H1 (cell line): ENCODE measurements around the gene SYNGR3. TPM values are rescaled to one million over a fixed set of nuclear protein-coding genes. Genes with fewer than 3 reads are reported as not detected.

Experiments
- CTCF ChIA-PET: fragments of 300-600 bp; sonication (Branson Sonifier 250); formaldehyde crosslinking; loops from one replicate; lab custom pipeline; 2021; ENCODE audit not compliant: partially characterized antibody; lab: Charles Lee
- POLR2A ChIA-PET: fragments of 300-600 bp; sonication (Branson Sonifier 250); formaldehyde crosslinking; loops from one replicate; lab custom pipeline; 2021; ENCODE audit warnings: inconsistent platforms; ENCODE audit not compliant: partially characterized antibody; lab: Charles Lee
- DNase-seq, 2 experiments: peaks; one replicate each; pipeline versions ENCODE4 v3.0.0 to v3.0.0-alpha.2; 2010 to 2022; ENCODE audit warnings: low spot score in 2 of 2, low read depth in 1 of 2, mixed read lengths in 1 of 2
- FAIRE-seq: peaks from 2 replicates; lab custom pipeline; 2011; peaks lifted over from hg19 to GRCh38; lab: Jason Lieb, UNC
- H2AFZ ChIP-seq: 2 replicates; pipeline ENCODE4 v1.8.1; 2012; ENCODE audit warnings: low read length, inconsistent platforms
- H2AK5ac ChIP-seq: 2 replicates; pipeline ENCODE4 v1.6.1; 2013; ENCODE audit warnings: low read depth, low read length
- H2BK120ac ChIP-seq: replicated peaks from 2 replicates; pipeline ENCODE3; 2013; ENCODE audit warnings: low read depth, low read length, inconsistent platforms
- H2BK12ac ChIP-seq: 2 replicates; pipeline ENCODE4 v1.6.1; 2013; ENCODE audit warnings: low read depth, low read length
- H2BK15ac ChIP-seq: 2 replicates; pipeline ENCODE4 v1.6.1; 2013; ENCODE audit warnings: low read length
- H2BK20ac ChIP-seq: 2 replicates; pipeline ENCODE4 v1.6.1; 2013; ENCODE audit warnings: low read length
- H2BK5ac ChIP-seq: 2 replicates; pipeline ENCODE4 v1.6.1; 2013; ENCODE audit warnings: low read depth, low read length
- H3K14ac ChIP-seq: 2 replicates; pipeline ENCODE4 v1.6.1; 2013; ENCODE audit warnings: inconsistent platforms; ENCODE audit not compliant: insufficient read length
- H3K18ac ChIP-seq: 2 replicates; pipeline ENCODE4 v1.6.1; 2013; ENCODE audit warnings: low read length; ENCODE audit errors: extremely low read depth
- H3K23ac ChIP-seq: 2 replicates; pipeline ENCODE4 v1.6.1; 2013; ENCODE audit warnings: inconsistent platforms; ENCODE audit not compliant: insufficient read length
- H3K23me2 ChIP-seq: 2 replicates; pipeline ENCODE4 v1.6.1; 2013; ENCODE audit warnings: low read depth, low read length
- H3K27ac ChIP-seq: 2 replicates; pipeline ENCODE4 v1.6.1; 2011; ENCODE audit warnings: low read depth, low read length, inconsistent platforms
- H3K27me3 ChIP-seq, 4 experiments: replicated peaks in 1 of 4; 1 replicate in 1 of 4; 2 replicates in 3 of 4; pipeline versions ENCODE4 v1.6.1 to v1.8.1; 2011 to 2013; ENCODE audit warnings: low read length in 3 of 4, mild to moderate bottlenecking in 3 of 4, inconsistent platforms in 2 of 4, mixed read lengths in 2 of 4, moderate library complexity in 1 of 4; ENCODE audit not compliant: control insufficient read depth in 3 of 4, insufficient read depth in 3 of 4; ENCODE audit errors: extremely low read depth in 1 of 4
- H3K36me3 ChIP-seq, 4 experiments: 2 replicates each; pipeline versions ENCODE4 v1.6.1 to v1.8.1; 2011 to 2013; ENCODE audit warnings: mild to moderate bottlenecking in 4 of 4, low read length in 3 of 4, moderate library complexity in 2 of 4, control low read depth in 1 of 4, inconsistent platforms in 1 of 4; ENCODE audit not compliant: insufficient read depth in 4 of 4, control insufficient read depth in 2 of 4
- H3K4ac ChIP-seq: replicated peaks from 2 replicates; pipeline ENCODE3; 2013; ENCODE audit warnings: low read length, low read depth, mixed read lengths, inconsistent platforms; ENCODE audit not compliant: insufficient read length
- H3K4me1 ChIP-seq, 4 experiments: replicated peaks in 1 of 4; 1 replicate in 1 of 4; 2 replicates in 3 of 4; pipeline versions ENCODE4 v1.6.1 to v1.8.1; 2011 to 2013; ENCODE audit warnings: low read length in 3 of 4, inconsistent platforms in 2 of 4, mixed read lengths in 1 of 4; ENCODE audit not compliant: insufficient read depth in 4 of 4, control insufficient read depth in 3 of 4
- H3K4me2 ChIP-seq, 2 experiments: 2 replicates each; pipeline versions ENCODE4 v1.6.1 to v1.8.1; 2011 to 2013; ENCODE audit warnings: low read depth in 2 of 2, low read length in 2 of 2, control low read depth in 1 of 2, inconsistent platforms in 1 of 2, mild to moderate bottlenecking in 1 of 2; ENCODE audit not compliant: insufficient read depth in 1 of 2
- H3K4me3 ChIP-seq, 4 experiments: fragments of 200-600, 300-600 bp in 1 of 4; sonication (generic), shearing (Covaris generic), sonication (Bioruptor Twin) in 1 of 4; 2 replicates each; pipeline versions ENCODE4 v1.5.1 to v1.8.1; 2011 to 2016; ENCODE audit warnings: low read length in 4 of 4, low read depth in 3 of 4, control low read depth in 2 of 4, inconsistent platforms in 2 of 4, mild to moderate bottlenecking in 2 of 4, mixed read lengths in 1 of 4, moderate library complexity in 1 of 4; ENCODE audit not compliant: insufficient read depth in 2 of 4; ENCODE audit errors: extremely low read depth in 1 of 4
- H3K56ac ChIP-seq: replicated peaks from 2 replicates; pipeline ENCODE3; 2013; ENCODE audit warnings: low read depth, mild to moderate bottlenecking, mixed read lengths, low read length, inconsistent platforms; ENCODE audit not compliant: insufficient read length
- H3K79me1 ChIP-seq: 2 replicates; pipeline ENCODE4 v1.6.1; 2013; ENCODE audit warnings: low read depth, low read length, control low read depth
- H3K79me2 ChIP-seq, 2 experiments: 2 replicates each; pipeline versions ENCODE4 v1.6.1 to v1.8.1; 2012 to 2013; ENCODE audit warnings: low read length in 2 of 2, mild to moderate bottlenecking in 2 of 2, inconsistent platforms in 1 of 2; ENCODE audit not compliant: insufficient read depth in 2 of 2, control insufficient read depth in 1 of 2
- H3K9ac ChIP-seq, 4 experiments: replicated peaks in 1 of 4; 1 replicate in 1 of 4; 2 replicates in 3 of 4; pipeline versions ENCODE4 v1.6.1 to v1.8.1; 2011 to 2013; ENCODE audit warnings: low read depth in 3 of 4, low read length in 3 of 4, control low read depth in 2 of 4, mild to moderate bottlenecking in 2 of 4, moderate library complexity in 2 of 4, inconsistent platforms in 1 of 4; ENCODE audit errors: extremely low read depth in 1 of 4
- H3K9me3 ChIP-seq, 2 experiments: 2 replicates each; pipeline versions ENCODE4 v1.6.1 to v1.8.1; 2012 to 2013; ENCODE audit warnings: mild to moderate bottlenecking in 2 of 2, moderate library complexity in 2 of 2, control low read depth in 1 of 2, inconsistent platforms in 1 of 2, low read depth in 1 of 2, low read length in 1 of 2, mixed read lengths in 1 of 2; ENCODE audit not compliant: insufficient read depth in 2 of 2
- H4K20me1 ChIP-seq, 2 experiments: replicated peaks in 1 of 2; 2 replicates each; pipeline versions ENCODE3 to v1.8.1; 2011 to 2013; ENCODE audit warnings: inconsistent platforms in 2 of 2, low read length in 2 of 2, mild to moderate bottlenecking in 1 of 2; ENCODE audit not compliant: insufficient read depth in 2 of 2, control insufficient read depth in 1 of 2
- H4K5ac ChIP-seq: 2 replicates; pipeline ENCODE4 v1.6.1; 2013; ENCODE audit warnings: low read length, low read depth, mixed read lengths, inconsistent platforms; ENCODE audit not compliant: insufficient read length
- H4K8ac ChIP-seq: 2 replicates; pipeline ENCODE4 v1.8.0; 2013; ENCODE audit warnings: mild to moderate bottlenecking, moderate library complexity, low read length, inconsistent platforms; ENCODE audit not compliant: insufficient read depth; ENCODE audit errors: extremely low read depth
- H4K91ac ChIP-seq: replicated peaks from 2 replicates; pipeline ENCODE3; 2013; ENCODE audit warnings: low read length, mixed read lengths, inconsistent platforms; ENCODE audit not compliant: insufficient read length
- RXRA ChIP-seq: IDR thresholded peaks from 2 replicates; pipeline ENCODE4 v1.6.1; 2011; ENCODE audit warnings: low read depth, mild to moderate bottlenecking, low read length, moderate library complexity; ENCODE audit not compliant: insufficient read depth
- TAF1 ChIP-seq: IDR thresholded peaks from 2 replicates; pipeline ENCODE4 v1.6.1; 2011; ENCODE audit warnings: mild to moderate bottlenecking, low read depth, low read length
- WGBS, 2 experiments: shearing (Covaris generic) in 1 of 2; methylation state at CpG; one replicate each; pipeline versions ENCODE4 v1.1.6 to v1.1.7; 2013 to 2015; ENCODE audit warnings: low lambda C conversion rate in 2 of 2, mixed read lengths in 2 of 2, inconsistent platforms in 1 of 2, low coverage in 1 of 2, missing lambda C conversion rate in 1 of 2; ENCODE audit not compliant: insufficient replicate concordance in 2 of 2, insufficient coverage in 1 of 2, insufficient read length in 1 of 2; ENCODE audit errors: extremely low coverage in 1 of 2, missing lambda C conversion rate in 1 of 2; 5-methylcytosine and 5-hydroxymethylcytosine counted together
- polyA plus RNA-seq, 7 experiments: library from polyadenylated mRNA; depleted of rRNA in 3 of 7; stranded (reverse) in 5 of 7; unstranded in 2 of 7; fragments of >200 nt in 5 of 7; fragments of 200-250 nt in 2 of 7; gene quantifications; 1 replicate in 5 of 7; 2 replicates in 1 of 7; 4 replicates in 1 of 7; pipeline versions ENCODE4 v1.2.1 to v1.2.3, GENCODE V29; 2011 to 2013; ENCODE audit warnings: missing spikeins in 2 of 7, mixed read lengths in 2 of 7
- total RNA-seq: library from RNA; stranded (reverse); fragmentation: NEBNext Ultra II Directional; extraction: Animal tissue kit (Norgen Biotek cat#: 25700); gene quantifications from 2 replicates; pipeline ENCODE4 v1.2.1, GENCODE V29; 2021

Gene SYNGR3
- total and polyA plus RNA-seq, 2 of the 8 experiments (the other 6 are each of a cell fraction or from before 2014, with no cell fraction given), result 36.2 to 49.9 TPM

DNA sequence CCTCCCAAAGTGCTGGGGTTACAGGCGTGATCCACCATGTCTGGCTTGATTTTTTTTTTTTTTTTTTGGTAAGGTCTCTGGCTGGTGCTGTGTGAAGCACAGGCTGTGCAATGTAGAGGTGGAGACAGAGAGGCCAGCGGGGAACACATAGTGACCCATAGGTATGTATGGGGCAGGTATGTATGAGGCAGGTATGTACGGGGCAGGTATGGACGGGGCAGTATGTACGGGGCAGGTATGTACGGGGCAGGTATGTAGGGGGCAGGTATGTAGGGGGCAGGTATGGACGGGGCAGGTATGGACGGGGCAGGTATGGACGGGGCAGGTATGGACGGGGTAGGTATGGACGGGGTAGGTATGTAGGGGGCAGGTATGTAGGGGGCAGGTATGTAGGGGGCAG, 40.3 kb upstream of the SYNGR3 start:
- Histone ChIP-seq H2BK15ac (no peak overlapping the region), H3K79me2 (no peaks in the 10 kb centered on the region), H3K23me2 (no peaks in the 10 kb centered on the region), H3K23ac (no peak overlapping the region), H2BK120ac (no peak overlapping the region), H2BK5ac (no peak overlapping the region), H3K18ac (no peak overlapping the region), H4K20me1 (peaks cover 0 to 4% of the 10 kb centered on the region in 2 experiments), H3K36me3 (no peaks in the 10 kb centered on the region), H3K9me3 (no peaks in the 10 kb centered on the region), H2BK12ac (no peak overlapping the region), H3K4me3 (no peak overlapping the region), H3K79me1 (no peaks in the 10 kb centered on the region), H3K27ac (no peak overlapping the region), H2BK20ac (no peak overlapping the region), H3K14ac (no peak overlapping the region), H4K5ac (no peak overlapping the region), H2AFZ (no peak overlapping the region), H3K4me2 (no peak overlapping the region), H4K91ac (no peak overlapping the region), H3K4me1 (peaks cover 0 to 3% (median 0%) of the 10 kb centered on the region in 4 experiments; a peak in 3 of 7 replicates), H4K8ac (no peak overlapping the region), H3K27me3 (no peaks in the 10 kb centered on the region), H3K4ac (no peak overlapping the region), H3K9ac (no peak overlapping the region), H2AK5ac (no peak overlapping the region), H3K56ac (no peak overlapping the region)
- CTCF ChIA-PET, result interaction anchor here (0.6 to 1.3 kb wide), 2 partner anchors 54 to 98 kb away, joined by 3 to 6 read pairs; partner anchors contain the start of genes NTHL1 and TSC2
- POLR2A ChIA-PET, result interaction anchor here (7.2 to 11.7 kb wide), 2 partner anchors 10 to 15 kb away, joined by 165 to 336 read pairs; partner anchors contain the start of genes NDUFB10, RNF151, RPL3L and RPS2
- DNase-seq, result no peak
- no peak for FAIRE-seq
- TF ChIP-seq TAF1 (no peak), RXRA (no peak)
- 96% methylated on average over 5 of the region's 11 CpGs; no CpG with 5 or more reads in 1 of the 2 experiments for WGBS, 2 experiments
